Activated CD8-positive, alpha-beta T cell treated with anti-CD3 and anti-CD28 coated beads for 36 hours (primary cell): Measurements from ENCODE around the gene MKKS. TPM values are rescaled to one million over a fixed set of nuclear protein-coding genes. Genes with fewer than 3 reads are reported as not detected.
A peak's percentile ranks its signal among the peaks of the same experiment; 100 is the strongest.

Experiments
- ATAC-seq: fragments of 200-7000 bp; cut with Tn5 transposase; one replicate; pipeline ENCODE4 v1.10.0; 2021; ENCODE audit warnings: mild to moderate bottlenecking, moderate library complexity
- CTCF ChIA-PET: fragments of 350-600 bp; sonication (Branson Sonifier 250); formaldehyde crosslinking; loops from one replicate; lab custom pipeline; 2021; ENCODE audit warnings: antibody characterized with exemption; lab: Charles Lee
- POLR2A ChIA-PET: fragments of 350-600 bp; sonication (Branson Sonifier 250); formaldehyde crosslinking; loops from one replicate; lab custom pipeline; 2021; ENCODE audit warnings: antibody characterized with exemption; lab: Charles Lee
- DNase-seq: peaks from one replicate; pipeline ENCODE4 v3.0.0-alpha.2; 2020
- H3K27ac Mint-ChIP-seq: one replicate; pipeline ENCODE4 v1.8.0; 2021; ENCODE audit warnings: mild to moderate bottlenecking, mixed read lengths
- H3K27me3 Mint-ChIP-seq: one replicate; pipeline ENCODE4 v1.8.0; 2021; ENCODE audit warnings: mixed read lengths
- H3K36me3 Mint-ChIP-seq: one replicate; pipeline ENCODE4 v1.8.0; 2021; ENCODE audit warnings: low read depth, mixed read lengths
- H3K4me1 Mint-ChIP-seq: one replicate; pipeline ENCODE4 v1.8.0; 2021; ENCODE audit warnings: low read depth, mixed read lengths
- H3K4me3 Mint-ChIP-seq: one replicate; pipeline ENCODE4 v1.8.0; 2021; ENCODE audit warnings: mild to moderate bottlenecking, moderate library complexity, mixed read lengths
- H3K9me3 Mint-ChIP-seq: one replicate; pipeline ENCODE4 v1.8.0; 2021; ENCODE audit warnings: mixed read lengths
- intact Hi-C: fragments of 100-400 bp; cut with micrococcal nuclease; formaldehyde crosslinking; loops from one replicate; pipeline ENCODE4 v1.10.0; 2022
- total RNA-seq, 2 experiments: library from RNA; stranded (reverse); gene quantifications; one replicate each; pipeline ENCODE4 v1.2.3, GENCODE V29; 2021
- TF ChIP-seq, protein P1 (sequence below): fragments of 200-600 bp; IDR thresholded peaks from one replicate; pipeline ENCODE4 v1.8.0; 2022; ENCODE audit warnings: antibody characterized with exemption, mild to moderate bottlenecking

Gene MKKS
- total RNA-seq, result 1 to 10 TPM; 6.9 TPM

GRCh38 chr20:10433623-10434466 lies at the start of gene MKKS:
TSS of gene MKKS (minus strand) at chr20:10434222. CDS start at chr20:10413514, 20,708 bp downstream.
- TF ChIP-seq, protein P1, sequence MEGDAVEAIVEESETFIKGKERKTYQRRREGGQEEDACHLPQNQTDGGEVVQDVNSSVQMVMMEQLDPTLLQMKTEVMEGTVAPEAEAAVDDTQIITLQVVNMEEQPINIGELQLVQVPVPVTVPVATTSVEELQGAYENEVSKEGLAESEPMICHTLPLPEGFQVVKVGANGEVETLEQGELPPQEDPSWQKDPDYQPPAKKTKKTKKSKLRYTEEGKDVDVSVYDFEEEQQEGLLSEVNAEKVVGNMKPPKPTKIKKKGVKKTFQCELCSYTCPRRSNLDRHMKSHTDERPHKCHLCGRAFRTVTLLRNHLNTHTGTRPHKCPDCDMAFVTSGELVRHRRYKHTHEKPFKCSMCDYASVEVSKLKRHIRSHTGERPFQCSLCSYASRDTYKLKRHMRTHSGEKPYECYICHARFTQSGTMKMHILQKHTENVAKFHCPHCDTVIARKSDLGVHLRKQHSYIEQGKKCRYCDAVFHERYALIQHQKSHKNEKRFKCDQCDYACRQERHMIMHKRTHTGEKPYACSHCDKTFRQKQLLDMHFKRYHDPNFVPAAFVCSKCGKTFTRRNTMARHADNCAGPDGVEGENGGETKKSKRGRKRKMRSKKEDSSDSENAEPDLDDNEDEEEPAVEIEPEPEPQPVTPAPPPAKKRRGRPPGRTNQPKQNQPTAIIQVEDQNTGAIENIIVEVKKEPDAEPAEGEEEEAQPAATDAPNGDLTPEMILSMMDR, result no peak
- Mint-ChIP-seq H3K27ac (peak within 1 kb of the TSS; percentile 94), H3K4me3 (peak within 1 kb of the TSS; percentile 81), H3K9me3 (no peaks in the 10 kb centered on the region), H3K36me3 (peaks cover 8% of the 10 kb centered on the region), H3K27me3 (no peaks in the 10 kb centered on the region), H3K4me1 (peaks cover 56% of the 10 kb centered on the region)
- DNase-seq (peak; percentile 86), ATAC-seq (peak; percentile 60)
- intact Hi-C loops, result loop anchor here (2.0 to 5.0 kb wide), 2 partner anchors 83 to 238 kb away; partner anchors contain the start of gene JAG1
- POLR2A ChIA-PET, result interaction anchor here (0.6 to 1.7 kb wide), 10 partner anchors 9 to 311 kb away, joined by 3 to 7 read pairs (median 4); no protein-coding TSS in a partner anchor
- CTCF ChIA-PET, result interaction anchor here (1.2 to 2.2 kb wide), 4 partner anchors 10 to 455 kb away, joined by 3 to 7 read pairs (median 5); no protein-coding TSS in a partner anchor

GRCh38 chr20:10483691-10484090 lies 49.7 kb upstream of the MKKS start:
- Mint-ChIP-seq H3K36me3 (peaks cover 3% of the 10 kb centered on the region), H3K4me3 (no peak overlapping the region), H3K27me3 (no peaks in the 10 kb centered on the region), H3K27ac (no peak overlapping the region), H3K4me1 (peaks cover 7% of the 10 kb centered on the region), H3K9me3 (no peaks in the 10 kb centered on the region)
- ChIA-PET CTCF (no interaction called here), POLR2A (no interaction called here)
- DNase-seq (no peak), ATAC-seq (no peak)
- TF ChIP-seq, protein P1, result no peak
- intact Hi-C loops, result no loop called here

- H3K4me3 Mint-ChIP-seq, result no peak overlapping the region
- peaks cover 3% of the 10 kb centered on the region for H3K36me3 Mint-ChIP-seq
- no peaks in the 10 kb centered on the region for H3K27me3 Mint-ChIP-seq
- ChIA-PET CTCF (no interaction called here), POLR2A (interaction anchor here (0.7 kb wide), 1 partner anchor 46 kb away, joined by 3 read pairs; the partner anchor contains the start of gene SLX4IP)
- ATAC-seq (no peak), DNase-seq (no peak)
- TF ChIP-seq, protein P1, result no peak
- no peaks in the 10 kb centered on the region for H3K4me1 Mint-ChIP-seq
- no peaks in the 10 kb centered on the region for H3K9me3 Mint-ChIP-seq
- intact Hi-C loops, result no loop called here
- H3K27ac Mint-ChIP-seq, result no peak overlapping the region
These were observed 47.7 kb upstream of the MKKS start for GRCh38 chr20:10481676-10482075.

- no peak for ATAC-seq
- H3K4me1 Mint-ChIP-seq, result peaks cover 16% of the 10 kb centered on the region
- intact Hi-C loops, result no loop called here
- ChIA-PET POLR2A (no interaction called here), CTCF (interaction anchor here (1.1 to 1.3 kb wide), 2 partner anchors 8 to 26 kb away, joined by 3 to 4 read pairs; no protein-coding TSS in a partner anchor)
- no peaks in the 10 kb centered on the region for H3K36me3 Mint-ChIP-seq
- DNase-seq, result no peak
- no peaks in the 10 kb centered on the region for H3K9me3 Mint-ChIP-seq
- H3K27ac Mint-ChIP-seq, result no peak overlapping the region
- no peaks in the 10 kb centered on the region for H3K27me3 Mint-ChIP-seq
- TF ChIP-seq, protein P1, result no peak
- H3K4me3 Mint-ChIP-seq, result no peak overlapping the region
These were observed 44.9 kb upstream of the MKKS start for GRCh38 chr20:10478930-10479329.

DNA sequence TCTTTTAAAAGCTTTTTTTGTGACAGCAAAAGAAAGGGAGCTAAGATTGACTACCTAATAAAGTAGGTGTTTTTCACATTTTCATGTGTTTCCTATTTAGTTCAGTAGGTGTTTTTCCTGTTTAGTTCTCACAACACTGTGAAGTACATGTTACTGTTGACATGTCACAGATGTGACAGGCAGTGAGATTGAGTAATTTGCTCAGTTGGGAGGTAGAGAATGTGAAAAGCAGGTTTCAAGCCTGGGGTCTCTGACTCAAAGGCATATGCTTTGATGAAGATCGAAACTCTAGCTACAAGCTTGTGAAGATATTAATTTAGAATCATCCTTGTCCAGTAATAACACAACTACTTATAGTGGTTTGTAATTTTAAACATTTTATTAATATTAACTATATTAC lies 44.2 kb upstream of the MKKS start:
- H3K9me3 Mint-ChIP-seq, result no peaks in the 10 kb centered on the region
- H3K36me3 Mint-ChIP-seq, result no peaks in the 10 kb centered on the region
- no peaks in the 10 kb centered on the region for H3K27me3 Mint-ChIP-seq
- no peak for DNase-seq
- POLR2A ChIA-PET, result no interaction called here
- CTCF ChIA-PET, result interaction anchor here (1.1 to 1.3 kb wide), 2 partner anchors 9 to 26 kb away, joined by 3 to 4 read pairs; no protein-coding TSS in a partner anchor
- H3K4me1 Mint-ChIP-seq, result peaks cover 16% of the 10 kb centered on the region
- TF ChIP-seq, protein P1, result no peak
- intact Hi-C loops, result no loop called here
- H3K27ac Mint-ChIP-seq, result no peak overlapping the region
- H3K4me3 Mint-ChIP-seq, result no peak overlapping the region
- ATAC-seq, result no peak
